Stimulated activated CD8-positive, alpha-beta memory T cell treated with anti-CD3 and anti-CD28 coated beads, Interleukin-12 subunit alpha, Interleukin-12 subunit beta, amount 100 ng/mL, for 24 hours (primary cell): ENCODE results near the gene KYNU.
"Not testable (repeated sequence)": the region's sequence is repeated elsewhere in the genome, so short reads cannot be mapped to it uniquely, and the experiment has no call there.

ENCODE experiments used
- DNase-seq: peaks from one replicate; pipeline ENCODE4 v3.0.0-alpha.2; 2020; ENCODE audit errors: extremely low read depth

The KYNU gene

DNA sequence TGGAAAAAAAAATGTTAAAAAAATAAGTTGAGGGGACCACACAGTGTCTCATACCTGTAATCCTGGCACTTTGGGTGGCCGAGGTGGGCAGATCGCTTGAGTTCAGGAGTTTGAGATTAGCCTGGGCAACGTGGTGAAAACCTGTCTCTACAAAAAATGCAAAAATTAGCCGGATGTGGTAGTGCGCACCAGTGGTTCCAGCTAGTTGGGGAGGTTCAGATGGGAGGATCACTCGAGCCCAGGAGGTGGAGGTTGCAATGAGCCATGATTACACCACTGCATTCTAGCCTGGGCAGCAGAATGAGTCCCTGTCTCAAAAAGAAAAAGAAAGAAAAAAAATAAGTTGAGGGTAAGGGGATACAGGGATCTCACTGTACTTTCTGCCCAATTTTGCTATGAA, 6.1 kb upstream of the KYNU start:
- DNase-seq, result no peak

- no peak for DNase-seq
Measured at GRCh38 chr2:142872882-142873724, 4.4 kb upstream of the KYNU start.

DNA sequence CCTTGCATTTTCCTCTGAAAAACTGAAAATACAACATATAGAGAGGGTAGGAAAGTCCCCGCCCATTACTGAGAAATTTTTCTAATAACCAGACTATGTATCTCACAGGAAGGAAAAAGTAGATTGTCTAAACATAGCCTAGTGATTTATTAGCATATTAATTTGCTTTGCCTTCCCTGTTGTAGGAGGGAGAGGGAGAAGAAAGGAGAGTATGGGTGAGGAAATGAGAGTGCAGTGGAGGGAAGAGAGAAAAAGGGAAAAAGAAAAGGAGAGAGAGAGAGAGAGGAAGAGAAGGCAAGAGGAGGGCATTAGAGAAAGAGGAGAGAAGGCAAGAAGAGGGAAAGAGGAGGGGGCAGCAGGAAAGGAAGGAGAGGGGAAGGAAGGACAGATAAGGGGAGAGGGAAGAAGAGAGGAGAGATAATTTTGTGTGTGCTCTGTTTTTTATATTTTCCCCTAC, 3.6 kb upstream of the KYNU start:
- no peak for DNase-seq

DNA sequence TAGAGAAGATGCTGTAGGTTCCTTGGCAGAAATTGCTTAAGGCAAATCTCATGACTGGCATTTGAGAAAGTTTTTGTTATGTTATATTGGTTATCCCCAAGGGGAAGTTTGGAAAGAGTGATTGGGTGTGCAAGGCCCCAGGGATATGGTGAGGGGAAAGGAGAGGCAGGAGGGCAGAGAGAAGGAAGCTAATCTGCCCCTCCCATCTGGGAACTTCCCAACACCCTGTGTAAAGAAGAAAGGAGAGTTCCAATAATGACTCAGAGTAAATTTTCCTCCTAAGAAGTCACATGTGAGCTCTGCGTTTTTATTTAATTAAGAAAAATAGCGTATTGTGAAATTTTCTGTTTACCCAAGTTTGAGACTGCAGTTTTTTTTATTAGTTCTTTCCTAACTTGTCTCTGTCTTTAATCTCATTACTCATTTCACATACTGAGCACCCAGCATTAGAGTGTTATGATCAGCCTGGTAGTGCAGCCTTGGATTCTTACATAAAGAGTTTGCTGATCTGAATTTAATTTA, 3.1 kb upstream of the KYNU start:
- no peak for DNase-seq

GRCh38 chr2:142875010-142875409, 2.5 kb upstream of the KYNU start:
- DNase-seq, result no peak

- no peak for DNase-seq
Measured at GRCh38 chr2:142875652-142876051, 1.8 kb upstream of the KYNU start.

- DNase-seq, result no peak
Measured at GRCh38 chr2:142876423-142876822, 1.0 kb upstream of the KYNU start.

- DNase-seq, result no peak
Measured at GRCh38 chr2:142878031-142878678, 691 bp downstream of the KYNU start.

GRCh38 chr2:142879151-142879550, 1.7 kb downstream of the KYNU start:
- DNase-seq, result no peak

DNA sequence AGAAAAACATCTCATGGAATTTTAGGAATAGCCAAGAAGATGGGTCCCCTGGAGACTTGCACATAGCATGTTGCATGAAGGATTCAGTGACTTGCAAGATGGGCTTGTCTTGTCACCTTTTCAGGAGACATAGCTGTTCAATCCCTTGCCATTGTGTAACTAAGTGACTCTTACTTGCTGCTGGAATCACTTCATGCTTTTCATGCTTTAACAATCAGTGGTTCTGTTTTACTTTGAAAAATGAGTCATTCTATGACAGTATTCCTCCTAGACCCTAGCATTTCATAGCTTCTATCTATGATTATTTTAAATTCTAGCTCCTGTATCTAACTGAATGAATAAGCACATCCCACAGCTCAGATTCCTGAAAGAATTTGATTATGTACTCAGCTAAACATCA, 2.8 kb downstream of the KYNU start:
- DNase-seq, result no peak

GRCh38 chr2:142881619-142882018, 4.2 kb downstream of the KYNU start:
- no peak for DNase-seq

- DNase-seq, result not testable (repeated sequence)
Measured at GRCh38 chr2:142882500-142882899, 5.0 kb downstream of the KYNU start.

- no peak for DNase-seq
Measured at GRCh38 chr2:142883526-142883925, 6.1 kb downstream of the KYNU start.

GRCh38 chr2:142885543-142885942, 8.1 kb downstream of the KYNU start:
- DNase-seq, result no peak

- DNase-seq, result no peak
Measured at GRCh38 chr2:142892715-142893114, 15.3 kb downstream of the KYNU start.

DNA sequence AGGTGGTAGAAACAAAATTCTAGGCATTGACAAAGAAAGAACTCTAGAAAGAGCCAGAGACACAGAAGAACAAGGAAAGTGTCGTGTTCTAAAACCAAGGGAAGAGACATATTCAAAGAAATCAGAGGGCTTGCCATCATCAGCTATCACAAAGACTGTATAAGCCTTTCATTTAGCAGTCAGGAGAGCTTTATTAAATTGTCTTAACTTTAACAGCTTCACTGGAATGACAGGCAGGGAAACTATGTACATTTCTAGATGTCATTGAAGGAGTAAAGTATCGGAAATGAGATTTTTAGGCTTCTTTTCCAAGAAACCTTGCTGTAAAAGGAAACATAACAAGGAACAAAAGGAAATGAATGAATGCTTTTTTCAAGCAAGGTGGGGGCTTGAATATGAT, 15.8 kb downstream of the KYNU start:
- no peak for DNase-seq

- DNase-seq, result no peak
Measured at GRCh38 chr2:142897807-142898206, 20.3 kb downstream of the KYNU start.

GRCh38 chr2:142900327-142900726, 22.9 kb downstream of the KYNU start:
- DNase-seq, result not testable (repeated sequence)

DNA sequence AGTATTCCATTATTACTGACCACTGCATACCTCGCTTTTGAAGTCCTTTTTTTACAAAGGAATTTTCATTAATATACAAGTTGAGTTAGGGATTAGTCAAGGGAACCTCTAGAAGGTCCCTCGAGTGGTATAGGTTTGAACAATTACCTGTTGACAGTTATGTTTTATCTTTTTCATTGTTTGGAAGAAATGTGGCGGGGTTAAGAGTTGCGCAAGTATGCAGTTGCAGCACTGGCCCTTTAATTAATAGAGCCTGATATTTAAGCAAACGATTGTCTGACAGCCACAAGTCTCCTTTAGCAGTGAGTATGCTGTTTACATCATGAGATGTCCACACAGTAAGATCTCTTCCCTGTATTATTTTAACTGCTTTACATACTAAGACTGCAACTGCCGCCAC, 24.3 kb downstream of the KYNU start:
- DNase-seq, result no peak

GRCh38 chr2:142903726-142904125, 26.3 kb downstream of the KYNU start:
- not testable (repeated sequence) for DNase-seq

DNA sequence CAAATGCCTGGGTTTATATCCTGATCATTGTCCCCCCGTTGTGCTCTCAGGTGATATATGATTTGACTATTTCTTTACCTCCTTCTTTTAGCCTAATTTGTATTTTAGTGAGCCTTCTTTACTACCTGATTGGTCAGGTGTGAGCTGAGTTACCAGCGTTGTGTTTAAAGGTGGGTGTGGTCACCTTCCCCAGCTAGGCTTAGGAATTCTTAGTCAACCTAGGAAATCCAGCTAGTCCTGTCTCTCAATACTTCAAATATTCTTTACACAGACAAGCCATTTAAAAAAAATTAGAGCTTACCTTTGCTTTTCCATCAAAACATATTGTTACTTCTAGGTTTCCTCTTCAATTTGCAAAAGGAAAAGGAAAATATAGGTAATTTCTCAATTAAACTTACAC, 30.2 kb downstream of the KYNU start:
- no peak for DNase-seq

- DNase-seq, result no peak
Measured at GRCh38 chr2:142914507-142915313, 37.2 kb downstream of the KYNU start.
